HepG2 (cell line): ENCODE results near the gene BAZ1A. TPM values are rescaled to one million over a fixed set of nuclear protein-coding genes. Genes with fewer than 3 reads are reported as not detected.
A peak's percentile ranks its signal among the peaks of the same experiment; 100 is the strongest.

Experiments used
- CBFB ChIP-seq: sonication (generic); formaldehyde crosslinking; IDR thresholded peaks from 2 replicates; pipeline ENCODE4 v1.4.0; 2020; ENCODE audit warnings: missing genetic modification reagents
- DPF2 ChIP-seq: sonication (generic); formaldehyde crosslinking; IDR thresholded peaks from 2 replicates; pipeline ENCODE4 v1.4.0; 2020; ENCODE audit warnings: mild to moderate bottlenecking, low read depth, missing genetic modification reagents, borderline replicate concordance
- GABPB1 ChIP-seq: IDR thresholded peaks from 2 replicates; pipeline ENCODE4 v1.6.1; 2016; ENCODE audit warnings: mild to moderate bottlenecking, missing genetic modification reagents, moderate library complexity, missing compliant biosample characterization
- GATAD1 ChIP-seq: IDR thresholded peaks from 2 replicates; pipeline ENCODE4 v1.6.1; 2016; ENCODE audit warnings: missing genetic modification reagents, missing compliant biosample characterization
- HNRNPK ChIP-seq: fragments of 200-400 bp; formaldehyde crosslinking; IDR thresholded peaks from 2 replicates; pipeline ENCODE4 v1.6.1; 2018; ENCODE audit warnings: low read length, low read depth, moderate library complexity, mild to moderate bottlenecking; ENCODE audit not compliant: poor library complexity, severe bottlenecking
- KLF13 ChIP-seq: sonication (generic); formaldehyde crosslinking; IDR thresholded peaks from 2 replicates; pipeline ENCODE4 v1.4.0; 2020; ENCODE audit warnings: mild to moderate bottlenecking, missing genetic modification reagents
- MED1 ChIP-seq: sonication (generic); formaldehyde crosslinking; IDR thresholded peaks from 2 replicates; pipeline ENCODE4 v1.4.0; 2020; ENCODE audit warnings: missing genetic modification reagents
- PAX8 ChIP-seq: sonication (generic); formaldehyde crosslinking; IDR thresholded peaks from 2 replicates; pipeline ENCODE4 v1.8.0; 2022; ENCODE audit warnings: mild to moderate bottlenecking, missing genetic modification reagents, borderline replicate concordance
- RCOR2 ChIP-seq: IDR thresholded peaks from 2 replicates; pipeline ENCODE4 v1.6.1; 2016; ENCODE audit warnings: missing biosample characterization, missing genetic modification reagents
- SOX5 ChIP-seq: IDR thresholded peaks from 2 replicates; pipeline ENCODE4 v1.6.1; 2016; ENCODE audit warnings: borderline replicate concordance
- SYNCRIP ChIP-seq: fragments of 200-400 bp; formaldehyde crosslinking; IDR thresholded peaks from 2 replicates; pipeline ENCODE4 v1.6.1; 2018; ENCODE audit warnings: mild to moderate bottlenecking, low read depth, low read length; ENCODE audit not compliant: insufficient read depth
- TCF12 ChIP-seq, 2 experiments: fragments of 450-650 bp in 1 of 2; sonication (generic) in 1 of 2; formaldehyde crosslinking in 1 of 2; IDR thresholded peaks; 2 replicates each; pipeline versions ENCODE4 v1.6.1 to v1.8.0; 2017 to 2022; ENCODE audit warnings: antibody characterized with exemption in 1 of 2, mild to moderate bottlenecking in 1 of 2, missing genetic modification reagents in 1 of 2, moderate library complexity in 1 of 2
- THAP11 ChIP-seq: IDR thresholded peaks from 2 replicates; pipeline ENCODE4 v1.6.1; 2016; ENCODE audit warnings: missing biosample characterization, missing genetic modification reagents
- ZNF335 ChIP-seq: sonication (generic); formaldehyde crosslinking; IDR thresholded peaks from 2 replicates; pipeline ENCODE4 v1.4.0; 2020; ENCODE audit warnings: missing genetic modification reagents
- ZNF33A ChIP-seq: sonication (generic); formaldehyde crosslinking; IDR thresholded peaks from 2 replicates; pipeline ENCODE4 v1.5.1; 2020; ENCODE audit warnings: missing genetic modification reagents, mild to moderate bottlenecking, moderate library complexity, borderline replicate concordance
- ZNF367 ChIP-seq: sonication (generic); formaldehyde crosslinking; IDR thresholded peaks from 2 replicates; pipeline ENCODE4 v1.4.0; 2020; ENCODE audit warnings: missing genetic modification reagents, borderline replicate concordance
- ZNF564 ChIP-seq: sonication (generic); formaldehyde crosslinking; IDR thresholded peaks from 2 replicates; pipeline ENCODE4 v1.8.1; 2023; ENCODE audit warnings: mild to moderate bottlenecking, missing genetic modification reagents
- ZNF644 ChIP-seq: IDR thresholded peaks from 2 replicates; pipeline ENCODE4 v1.6.1; 2016; ENCODE audit warnings: low read depth
- ZNF670 ChIP-seq: sonication (generic); formaldehyde crosslinking; IDR thresholded peaks from 2 replicates; pipeline ENCODE4 v1.8.0; 2022; ENCODE audit warnings: mild to moderate bottlenecking, missing genetic modification reagents, borderline replicate concordance
- polyA plus RNA-seq, 8 experiments: library from polyadenylated mRNA; depleted of rRNA in 3 of 8; stranded (reverse) in 7 of 8; unstranded in 1 of 8; fragments of >200 nt; fragmentation: Illumina TruSeq in 4 of 8; extraction: Trizol in 4 of 8; gene quantifications; 2 replicates each; pipeline versions ENCODE4 v1.2.1 to v1.2.3, GENCODE V29; 2011 to 2016; ENCODE audit warnings: low read depth in 4 of 8, missing spikeins in 1 of 8, mixed read lengths in 1 of 8; ENCODE audit not compliant: insufficient read depth in 1 of 8
- total RNA-seq, 5 experiments: library from RNA; depleted of rRNA; stranded (reverse); fragments of >200 nt; fragmentation: Illumina TruSeq; extraction: Trizol; gene quantifications; 2 replicates each; pipeline ENCODE4 v1.2.3, GENCODE V29; 2016; ENCODE audit warnings: low read depth in 1 of 5
- TF ChIP-seq, protein P1 (sequence below): sonication (generic); formaldehyde crosslinking; IDR thresholded peaks from 2 replicates; pipeline ENCODE4 v1.4.0; 2020; ENCODE audit warnings: missing genetic modification reagents
- TF ChIP-seq, protein P2 (sequence below): sonication (generic); formaldehyde crosslinking; IDR thresholded peaks from 2 replicates; pipeline ENCODE4 v1.4.0; 2020; ENCODE audit warnings: mild to moderate bottlenecking, missing genetic modification reagents

The BAZ1A gene
- total and polyA plus RNA-seq, 2 of the 13 experiments (the other 11 are each of a cell fraction or from before 2014, with no cell fraction given) = 20.9 to 56.8 TPM

DNA sequence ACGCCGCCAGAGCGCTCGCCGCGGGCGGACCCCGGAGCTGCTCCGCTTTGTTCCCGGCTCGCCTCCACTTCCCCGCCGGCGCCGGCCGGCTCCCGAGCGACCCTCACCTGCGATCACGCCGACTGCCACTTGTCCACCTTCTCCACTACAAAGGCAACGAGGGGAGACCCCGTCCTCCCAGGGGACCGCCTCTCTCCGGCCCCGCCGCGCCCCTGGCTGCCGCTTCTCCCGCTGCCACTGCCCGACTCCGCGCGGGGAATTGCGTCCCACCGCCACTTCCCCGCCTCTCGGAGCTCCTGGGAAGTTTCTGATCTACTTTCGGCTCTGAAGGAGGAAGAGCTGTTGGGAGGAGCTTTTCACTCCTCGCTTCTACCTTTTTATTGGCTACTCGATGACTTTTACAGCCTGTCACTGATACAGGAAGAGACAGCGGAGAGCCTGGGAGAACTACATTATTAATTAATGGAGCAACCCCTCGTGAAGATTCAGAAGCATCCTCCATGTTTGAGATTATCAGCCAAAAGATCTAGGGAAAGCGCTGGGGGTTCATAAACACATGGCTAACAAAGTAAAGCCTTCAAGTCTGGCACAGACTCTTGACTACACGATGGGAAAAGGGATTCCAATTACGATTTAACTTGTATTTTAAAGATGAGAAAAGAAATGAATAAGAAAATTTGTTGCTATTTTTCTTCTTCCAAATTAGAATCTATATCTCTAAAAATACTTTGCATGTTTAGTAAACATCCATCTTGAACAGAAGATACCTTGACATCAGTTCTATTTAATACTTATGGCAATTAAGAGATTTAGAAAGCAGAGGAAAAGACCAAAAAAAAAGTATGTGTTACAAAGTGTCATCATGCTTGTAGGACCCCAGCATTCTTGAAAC, at the start of gene BAZ1A (continued):
- TF ChIP-seq, protein P1, sequence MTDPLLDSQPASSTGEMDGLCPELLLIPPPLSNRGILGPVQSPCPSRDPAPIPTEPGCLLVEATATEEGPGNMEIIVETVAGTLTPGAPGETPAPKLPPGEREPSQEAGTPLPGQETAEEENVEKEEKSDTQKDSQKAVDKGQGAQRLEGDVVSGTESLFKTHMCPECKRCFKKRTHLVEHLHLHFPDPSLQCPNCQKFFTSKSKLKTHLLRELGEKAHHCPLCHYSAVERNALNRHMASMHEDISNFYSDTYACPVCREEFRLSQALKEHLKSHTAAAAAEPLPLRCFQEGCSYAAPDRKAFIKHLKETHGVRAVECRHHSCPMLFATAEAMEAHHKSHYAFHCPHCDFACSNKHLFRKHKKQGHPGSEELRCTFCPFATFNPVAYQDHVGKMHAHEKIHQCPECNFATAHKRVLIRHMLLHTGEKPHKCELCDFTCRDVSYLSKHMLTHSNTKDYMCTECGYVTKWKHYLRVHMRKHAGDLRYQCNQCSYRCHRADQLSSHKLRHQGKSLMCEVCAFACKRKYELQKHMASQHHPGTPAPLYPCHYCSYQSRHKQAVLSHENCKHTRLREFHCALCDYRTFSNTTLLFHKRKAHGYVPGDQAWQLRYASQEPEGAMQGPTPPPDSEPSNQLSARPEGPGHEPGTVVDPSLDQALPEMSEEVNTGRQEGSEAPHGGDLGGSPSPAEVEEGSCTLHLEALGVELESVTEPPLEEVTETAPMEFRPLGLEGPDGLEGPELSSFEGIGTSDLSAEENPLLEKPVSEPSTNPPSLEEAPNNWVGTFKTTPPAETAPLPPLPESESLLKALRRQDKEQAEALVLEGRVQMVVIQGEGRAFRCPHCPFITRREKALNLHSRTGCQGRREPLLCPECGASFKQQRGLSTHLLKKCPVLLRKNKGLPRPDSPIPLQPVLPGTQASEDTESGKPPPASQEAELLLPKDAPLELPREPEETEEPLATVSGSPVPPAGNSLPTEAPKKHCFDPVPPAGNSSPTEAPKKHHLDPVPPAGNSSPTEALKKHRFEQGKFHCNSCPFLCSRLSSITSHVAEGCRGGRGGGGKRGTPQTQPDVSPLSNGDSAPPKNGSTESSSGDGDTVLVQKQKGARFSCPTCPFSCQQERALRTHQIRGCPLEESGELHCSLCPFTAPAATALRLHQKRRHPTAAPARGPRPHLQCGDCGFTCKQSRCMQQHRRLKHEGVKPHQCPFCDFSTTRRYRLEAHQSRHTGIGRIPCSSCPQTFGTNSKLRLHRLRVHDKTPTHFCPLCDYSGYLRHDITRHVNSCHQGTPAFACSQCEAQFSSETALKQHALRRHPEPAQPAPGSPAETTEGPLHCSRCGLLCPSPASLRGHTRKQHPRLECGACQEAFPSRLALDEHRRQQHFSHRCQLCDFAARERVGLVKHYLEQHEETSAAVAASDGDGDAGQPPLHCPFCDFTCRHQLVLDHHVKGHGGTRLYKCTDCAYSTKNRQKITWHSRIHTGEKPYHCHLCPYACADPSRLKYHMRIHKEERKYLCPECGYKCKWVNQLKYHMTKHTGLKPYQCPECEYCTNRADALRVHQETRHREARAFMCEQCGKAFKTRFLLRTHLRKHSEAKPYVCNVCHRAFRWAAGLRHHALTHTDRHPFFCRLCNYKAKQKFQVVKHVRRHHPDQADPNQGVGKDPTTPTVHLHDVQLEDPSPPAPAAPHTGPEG (CRISPR knock-in tag) = peak; percentile 21; the same call in 1 of the 2 replicates
- TF ChIP-seq GABPB1 (CRISPR knock-in tag) = peak; percentile 76
- 0 out of 2 replicates have a peak, but pooled peaks have one; percentile 48 for TF ChIP-seq PAX8 (CRISPR knock-in tag)
- TF ChIP-seq ZNF564 (CRISPR knock-in tag) = peak; percentile 80
- TF ChIP-seq HNRNPK = no peak
- 0 out of 2 replicates have a peak, but pooled peaks have one; percentile 27 for TF ChIP-seq DPF2
- 0 out of 2 replicates have a peak, but pooled peaks have one; percentile 16 for TF ChIP-seq RCOR2 (CRISPR knock-in tag)
- no peak; the same call in 1 of the 2 replicates for TF ChIP-seq ZNF644 (CRISPR knock-in tag)
- TF ChIP-seq ZNF670 (CRISPR knock-in tag) = no peak; the same call in 1 of the 2 replicates
- peak; percentile 77 for TF ChIP-seq MED1 (CRISPR knock-in tag)
- no peak for TF ChIP-seq ZNF33A (CRISPR knock-in tag)
- TF ChIP-seq SYNCRIP = no peak
- TF ChIP-seq ZNF335 (CRISPR knock-in tag) = peak; percentile 79
- TF ChIP-seq CBFB (CRISPR knock-in tag) = peak; percentile 55; the same call in 1 of the 2 replicates
- no peak for TF ChIP-seq ZNF367
- peak; percentile 48; the same call in 1 of the 2 replicates for TF ChIP-seq SOX5 (CRISPR knock-in tag)
- 0 out of 2 replicates have a peak, but pooled peaks have one; percentile 60 for TF ChIP-seq TCF12 (IDR thresholded peaks at IDR 0.05)
- TF ChIP-seq TCF12 (CRISPR knock-in tag; IDR thresholded peaks at IDR 0.05) = peak; percentile 97
- TF ChIP-seq, protein P2, sequence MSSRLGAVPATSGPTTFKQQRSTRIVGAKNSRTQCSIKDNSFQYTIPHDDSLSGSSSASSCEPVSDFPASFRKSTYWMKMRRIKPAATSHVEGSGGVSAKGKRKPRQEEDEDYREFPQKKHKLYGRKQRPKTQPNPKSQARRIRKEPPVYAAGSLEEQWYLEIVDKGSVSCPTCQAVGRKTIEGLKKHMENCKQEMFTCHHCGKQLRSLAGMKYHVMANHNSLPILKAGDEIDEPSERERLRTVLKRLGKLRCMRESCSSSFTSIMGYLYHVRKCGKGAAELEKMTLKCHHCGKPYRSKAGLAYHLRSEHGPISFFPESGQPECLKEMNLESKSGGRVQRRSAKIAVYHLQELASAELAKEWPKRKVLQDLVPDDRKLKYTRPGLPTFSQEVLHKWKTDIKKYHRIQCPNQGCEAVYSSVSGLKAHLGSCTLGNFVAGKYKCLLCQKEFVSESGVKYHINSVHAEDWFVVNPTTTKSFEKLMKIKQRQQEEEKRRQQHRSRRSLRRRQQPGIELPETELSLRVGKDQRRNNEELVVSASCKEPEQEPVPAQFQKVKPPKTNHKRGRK (CRISPR knock-in tag) = no peak
- peak; percentile 70 for TF ChIP-seq GATAD1
- no peak for TF ChIP-seq KLF13 (CRISPR knock-in tag)
- TF ChIP-seq THAP11 = peak; percentile 78
